Neural cell (in vitro differentiated cells): Measurements from ENCODE around the gene KIF6.

Experiments used
- EP300 ChIP-seq: fragments of 450-650 bp; conservative IDR thresholded peaks from 2 replicates; pipeline ENCODE4 v1.6.1; 2014; ENCODE audit warnings: antibody characterized with exemption, mild to moderate bottlenecking, moderate library complexity; ENCODE audit not compliant: poor library complexity, severe bottlenecking
- EZH2 ChIP-seq: fragments of 200-600, 300-800 bp; shearing (Covaris generic), sonication (generic); IDR thresholded peaks from 2 replicates; pipeline ENCODE4 v1.6.1; 2014; ENCODE audit warnings: antibody characterized with exemption, low read length, borderline replicate concordance, mild to moderate bottlenecking; ENCODE audit not compliant: insufficient read depth, poor library complexity, severe bottlenecking
- MXI1 ChIP-seq: fragments of 450-650 bp; conservative IDR thresholded peaks from 2 replicates; pipeline ENCODE4 v1.6.1; 2014; ENCODE audit warnings: antibody characterized with exemption, mild to moderate bottlenecking; ENCODE audit not compliant: poor library complexity, severe bottlenecking
- RAD21 ChIP-seq: fragments of 450-650 bp; conservative IDR thresholded peaks from 2 replicates; pipeline ENCODE4 v1.6.1; 2014; ENCODE audit warnings: antibody characterized with exemption, mild to moderate bottlenecking, moderate library complexity
- TF ChIP-seq, protein P1 (sequence below): fragments of 450-650 bp; IDR thresholded peaks from 2 replicates; pipeline ENCODE4 v1.5.1; 2014; ENCODE audit warnings: antibody characterized with exemption, mild to moderate bottlenecking, moderate library complexity; ENCODE audit not compliant: poor library complexity, severe bottlenecking

DNA sequence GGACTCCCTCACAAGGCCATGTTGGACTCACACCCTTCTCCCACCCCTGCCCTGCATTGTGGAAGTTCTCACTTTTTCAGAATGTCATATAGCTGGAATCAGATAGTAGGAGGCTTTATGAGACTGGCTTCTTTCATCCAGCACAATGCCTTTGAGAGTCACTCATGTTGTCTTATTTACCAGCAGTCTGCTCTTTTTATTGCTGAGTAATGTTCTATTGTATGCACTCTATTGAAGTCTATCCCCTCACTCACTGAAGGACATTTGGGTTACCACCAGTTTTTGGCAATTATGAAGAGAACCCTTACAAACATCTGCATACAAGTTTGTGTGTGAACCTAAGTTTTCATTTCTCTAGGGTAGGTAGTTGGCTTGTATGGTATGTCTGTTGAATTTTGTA, 321.9 kb downstream of the KIF6 start:
- no peak for TF ChIP-seq EP300
- TF ChIP-seq MXI1: no peak
- no peak for TF ChIP-seq RAD21
- TF ChIP-seq EZH2: no peak
- TF ChIP-seq, protein P1, sequence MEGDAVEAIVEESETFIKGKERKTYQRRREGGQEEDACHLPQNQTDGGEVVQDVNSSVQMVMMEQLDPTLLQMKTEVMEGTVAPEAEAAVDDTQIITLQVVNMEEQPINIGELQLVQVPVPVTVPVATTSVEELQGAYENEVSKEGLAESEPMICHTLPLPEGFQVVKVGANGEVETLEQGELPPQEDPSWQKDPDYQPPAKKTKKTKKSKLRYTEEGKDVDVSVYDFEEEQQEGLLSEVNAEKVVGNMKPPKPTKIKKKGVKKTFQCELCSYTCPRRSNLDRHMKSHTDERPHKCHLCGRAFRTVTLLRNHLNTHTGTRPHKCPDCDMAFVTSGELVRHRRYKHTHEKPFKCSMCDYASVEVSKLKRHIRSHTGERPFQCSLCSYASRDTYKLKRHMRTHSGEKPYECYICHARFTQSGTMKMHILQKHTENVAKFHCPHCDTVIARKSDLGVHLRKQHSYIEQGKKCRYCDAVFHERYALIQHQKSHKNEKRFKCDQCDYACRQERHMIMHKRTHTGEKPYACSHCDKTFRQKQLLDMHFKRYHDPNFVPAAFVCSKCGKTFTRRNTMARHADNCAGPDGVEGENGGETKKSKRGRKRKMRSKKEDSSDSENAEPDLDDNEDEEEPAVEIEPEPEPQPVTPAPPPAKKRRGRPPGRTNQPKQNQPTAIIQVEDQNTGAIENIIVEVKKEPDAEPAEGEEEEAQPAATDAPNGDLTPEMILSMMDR: no peak
